T47D (cell line): Measurements from ENCODE around the gene PAPPA2.

ENCODE experiments used
- DNase-seq, 2 experiments: peaks; one replicate each; pipeline versions ENCODE4 v3.0.0 to v3.0.0-alpha.2; 2011 to 2012; ENCODE audit warnings: low read depth in 1 of 2, low spot score in 1 of 2
- JUND ChIP-seq: IDR thresholded peaks from 2 replicates; pipeline ENCODE4 v1.6.1; 2012; ENCODE audit warnings: low read depth
- in situ Hi-C: cut with HindIII; loops from 2 replicates; pipeline ENCODE4 v1.10.0; 2016; ENCODE audit warnings: low sequenced_read_pairs, low pct_unique_long_range_greater_than_20kb

Gene PAPPA2

GRCh38 chr1:176779992-176780328 is 317.0 kb downstream of the PAPPA2 start:
- DNase-seq = no peak
- no peak for TF ChIP-seq JUND
- in situ Hi-C loops = no loop called here

DNA sequence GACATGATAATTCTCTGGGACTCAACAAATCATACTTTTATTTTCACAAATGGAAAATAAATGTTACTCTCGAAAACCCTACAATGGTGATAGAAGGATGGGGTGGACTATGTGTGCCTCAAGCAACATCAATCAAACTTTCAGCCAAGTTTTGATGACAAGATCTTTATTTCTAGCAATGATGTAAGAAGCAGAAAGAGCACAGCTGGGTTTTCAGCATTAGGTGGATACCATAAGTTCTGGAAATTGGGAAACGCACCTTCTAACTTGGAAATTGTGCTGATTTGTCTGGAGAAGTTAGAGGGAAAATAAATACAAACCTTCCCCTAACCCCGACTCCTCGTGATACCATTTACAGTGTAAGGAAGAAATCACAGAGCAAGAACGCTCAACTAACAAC is 320.3 kb downstream of the PAPPA2 start:
- TF ChIP-seq JUND = no peak
- in situ Hi-C loops = no loop called here

GRCh38 chr1:176785056-176785455 is 322.1 kb downstream of the PAPPA2 start:
- DNase-seq = no peak
- in situ Hi-C loops = no loop called here
- TF ChIP-seq JUND = no peak

More for the DNA sequence above, 320.3 kb downstream of the PAPPA2 start:
- no peak for DNase-seq

DNA sequence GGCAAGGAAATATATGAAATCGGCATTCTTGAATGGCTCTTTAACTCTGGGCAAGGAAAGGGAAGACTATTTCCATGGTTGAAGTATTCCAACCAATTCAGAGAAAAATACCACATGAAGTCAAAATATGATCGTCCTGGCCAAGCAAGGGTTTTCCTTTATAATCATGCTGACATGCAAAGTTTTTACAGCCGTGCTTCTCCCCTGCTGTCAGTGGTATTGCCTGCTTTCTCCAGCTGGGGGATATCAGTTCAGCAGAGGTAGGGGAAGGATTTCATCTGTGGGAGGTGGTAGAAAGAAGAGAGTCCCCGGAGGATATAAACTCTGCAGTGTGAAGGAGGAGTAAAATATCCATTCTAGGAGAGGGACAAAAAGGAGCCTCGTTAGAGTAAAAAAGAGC is 322.8 kb downstream of the PAPPA2 start:
- in situ Hi-C loops = no loop called here
- no peak for DNase-seq
- TF ChIP-seq JUND = no peak

GRCh38 chr1:176786274-176786673 is 323.3 kb downstream of the PAPPA2 start:
- in situ Hi-C loops = no loop called here

DNA sequence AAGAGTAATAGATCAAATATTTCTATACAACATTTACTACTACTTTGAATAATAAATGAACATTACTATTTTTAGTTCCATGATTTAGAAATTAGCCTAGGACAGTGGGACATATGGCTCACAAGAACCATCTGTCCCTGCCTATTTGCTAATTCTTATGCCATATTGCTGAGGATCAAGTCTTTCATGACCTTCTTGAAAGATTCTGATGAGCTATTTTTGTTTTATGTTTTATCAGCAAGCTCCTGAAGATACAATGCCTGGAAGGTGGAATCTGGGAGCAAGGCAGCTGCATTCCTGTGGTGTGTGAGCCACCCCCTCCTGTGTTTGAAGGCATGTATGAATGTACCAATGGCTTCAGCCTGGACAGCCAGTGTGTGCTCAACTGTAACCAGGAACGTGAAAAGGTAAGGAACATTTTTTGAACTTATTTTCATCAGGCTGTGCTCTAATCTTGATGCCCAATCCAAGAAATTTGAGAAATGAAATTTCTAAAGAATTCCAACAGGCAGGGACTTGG is 326.7 kb downstream of the PAPPA2 start:
- DNase-seq = no peak
- no peak for TF ChIP-seq JUND
- in situ Hi-C loops = no loop called here

More at GRCh38 chr1:176786274-176786673, 323.3 kb downstream of the PAPPA2 start:
- no peak for TF ChIP-seq JUND
- no peak for DNase-seq

- in situ Hi-C loops = no loop called here
Observed at GRCh38 chr1:176790786-176791185, 327.8 kb downstream of the PAPPA2 start.

DNA sequence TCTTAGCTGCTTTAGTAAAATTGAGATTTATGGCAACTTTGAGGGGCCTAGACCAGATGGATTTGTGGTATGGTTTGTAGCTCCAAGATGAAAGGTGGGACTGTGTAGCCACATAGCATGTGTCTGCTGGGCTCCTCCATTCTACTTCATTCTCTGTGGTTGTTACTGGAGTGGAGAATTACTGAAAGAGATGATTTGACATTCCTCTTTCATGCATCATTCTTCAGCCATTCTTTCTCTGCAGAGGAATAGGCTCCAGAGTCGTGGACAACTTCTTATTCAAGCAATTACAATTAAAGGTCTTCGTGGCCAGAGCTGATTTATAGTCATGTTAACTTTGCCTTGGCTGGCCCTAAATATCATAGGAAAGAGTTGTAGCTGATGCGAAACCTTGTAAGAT is 328.9 kb downstream of the PAPPA2 start:
- no peak for TF ChIP-seq JUND
- no peak for DNase-seq
- in situ Hi-C loops = no loop called here

More at GRCh38 chr1:176790786-176791185, 327.8 kb downstream of the PAPPA2 start:
- DNase-seq = no peak
- TF ChIP-seq JUND = no peak

DNA sequence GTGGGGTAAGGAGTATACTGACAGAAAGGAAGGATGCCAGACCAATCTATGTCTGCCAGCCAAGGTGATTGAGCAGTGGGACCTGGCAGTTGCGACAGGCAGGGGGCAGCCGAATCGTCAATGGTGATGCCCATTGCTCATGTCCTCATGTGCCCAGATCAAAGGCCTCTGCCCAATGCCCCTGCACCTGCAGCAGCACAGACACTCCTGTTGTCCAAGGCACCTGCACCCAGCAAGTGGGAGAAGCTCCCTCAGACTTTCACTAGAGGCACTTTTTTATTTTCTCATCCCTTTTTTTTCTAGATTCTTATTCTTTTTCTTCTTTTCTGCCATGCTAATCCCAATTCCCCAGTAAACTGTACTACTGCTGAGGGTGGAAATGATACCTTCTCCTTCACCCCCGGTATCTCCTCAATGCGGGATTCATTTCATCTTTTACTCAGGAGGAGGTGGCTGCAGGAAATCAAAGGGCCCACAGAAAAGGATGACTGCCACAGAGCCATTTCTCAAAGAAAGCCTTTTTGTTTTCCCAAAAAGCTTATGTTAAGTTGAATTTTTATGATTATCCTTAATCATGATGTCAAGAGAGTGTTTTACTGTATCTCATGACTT is 332.0 kb downstream of the PAPPA2 start:
- in situ Hi-C loops = no loop called here
- no peak for TF ChIP-seq JUND
- no peak for DNase-seq

DNA sequence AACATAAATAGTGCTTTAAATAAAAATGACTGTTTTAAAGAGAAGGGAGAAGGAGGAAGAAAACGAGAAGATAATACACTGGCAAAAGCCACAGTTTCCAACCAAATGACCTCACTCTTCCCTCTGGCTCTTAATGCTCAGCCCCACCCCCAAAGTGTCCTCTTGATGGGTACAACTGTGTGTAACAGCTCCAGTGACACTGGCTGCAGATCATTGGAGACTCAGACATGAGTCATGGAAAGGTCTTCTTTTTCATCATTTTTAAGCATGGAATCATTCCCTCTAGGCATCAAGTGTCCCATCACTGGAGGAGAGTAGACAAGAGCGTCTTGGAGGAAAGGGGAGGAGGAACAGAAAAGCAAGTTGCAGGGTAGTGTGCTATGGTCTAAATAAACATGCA is 333.0 kb downstream of the PAPPA2 start:
- DNase-seq = no peak
- no peak for TF ChIP-seq JUND
- in situ Hi-C loops = no loop called here

DNA sequence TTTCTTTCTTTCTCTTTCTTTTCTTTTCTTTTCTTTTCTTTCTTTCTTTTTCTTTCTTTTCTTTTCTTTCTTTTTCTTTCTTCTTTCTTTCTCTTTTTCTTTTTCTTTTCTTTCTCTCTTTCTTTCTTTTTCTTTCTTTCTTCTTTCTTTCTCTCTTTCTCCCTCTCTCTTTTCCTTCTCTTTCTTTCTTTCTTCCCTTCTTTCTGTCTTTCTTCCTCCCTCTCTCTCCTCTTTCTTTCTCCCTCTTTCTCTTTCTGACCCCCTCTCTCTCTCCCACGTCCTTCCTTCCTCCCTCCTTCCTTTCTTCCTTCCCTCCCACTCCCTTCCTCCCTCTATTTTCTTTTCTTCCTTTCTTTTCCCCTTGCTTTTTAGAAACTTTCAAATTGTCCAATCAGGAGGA is 333.6 kb downstream of the PAPPA2 start:
- no peak for DNase-seq
- in situ Hi-C loops = no loop called here
- no peak for TF ChIP-seq JUND

- in situ Hi-C loops = no loop called here
- no peak for TF ChIP-seq JUND
- no peak for DNase-seq
Observed at GRCh38 chr1:176799327-176799726, 336.4 kb downstream of the PAPPA2 start.

DNA sequence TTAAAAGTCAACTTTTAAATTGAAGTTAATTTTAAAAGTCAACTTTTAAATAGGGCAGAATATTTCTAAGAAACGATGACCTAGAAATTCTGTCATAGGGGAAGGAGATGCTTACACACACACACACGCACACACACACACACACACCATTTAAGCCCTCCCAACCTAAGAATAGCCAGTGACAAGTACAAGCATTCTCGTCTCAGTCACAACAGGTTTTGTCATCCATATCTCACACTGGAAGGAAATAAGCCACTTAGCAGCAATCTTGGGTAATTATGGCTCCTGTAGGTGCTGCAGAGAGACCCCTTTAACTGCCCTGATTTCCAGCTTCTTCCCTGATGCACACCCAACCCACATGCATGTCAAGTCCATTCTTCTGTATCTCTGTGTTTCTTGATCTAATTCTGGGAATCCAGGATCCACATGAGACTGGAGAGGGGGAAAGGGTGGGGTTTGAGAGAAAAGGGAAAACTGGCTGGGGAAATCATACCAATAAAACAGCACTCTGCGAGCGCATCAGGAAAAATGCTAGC is 338.1 kb downstream of the PAPPA2 start:
- TF ChIP-seq JUND = no peak
- DNase-seq = no peak
- in situ Hi-C loops = no loop called here

DNA sequence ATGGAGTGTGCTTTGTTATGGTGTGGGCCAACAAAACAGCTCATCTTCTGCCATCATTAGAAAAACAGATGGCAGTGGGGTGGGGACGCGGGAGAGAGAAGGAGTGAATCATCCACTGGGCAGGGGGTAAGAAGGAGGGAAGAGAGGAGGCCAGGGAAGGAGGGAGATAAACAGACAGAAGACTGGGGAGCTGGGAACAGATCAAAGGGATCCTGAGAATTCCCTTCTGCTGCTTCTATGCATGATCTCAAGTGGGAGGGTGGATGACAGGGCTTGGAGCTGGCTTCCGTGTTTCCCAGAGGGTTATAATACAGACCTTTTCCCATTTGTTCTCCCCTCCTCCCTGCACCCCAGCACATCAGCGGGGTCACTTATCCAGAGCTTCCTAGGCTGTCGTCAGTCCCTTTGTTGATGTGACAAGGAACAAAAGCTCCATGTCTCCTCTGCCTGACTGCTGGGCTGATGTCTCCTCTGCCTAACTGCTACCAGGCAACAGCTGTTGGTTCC is 338.6 kb downstream of the PAPPA2 start:
- no peak for DNase-seq
- in situ Hi-C loops = no loop called here
- TF ChIP-seq JUND = no peak
